ENCODE results near the gene ATXN7.

ATXN7 gene

DNA sequence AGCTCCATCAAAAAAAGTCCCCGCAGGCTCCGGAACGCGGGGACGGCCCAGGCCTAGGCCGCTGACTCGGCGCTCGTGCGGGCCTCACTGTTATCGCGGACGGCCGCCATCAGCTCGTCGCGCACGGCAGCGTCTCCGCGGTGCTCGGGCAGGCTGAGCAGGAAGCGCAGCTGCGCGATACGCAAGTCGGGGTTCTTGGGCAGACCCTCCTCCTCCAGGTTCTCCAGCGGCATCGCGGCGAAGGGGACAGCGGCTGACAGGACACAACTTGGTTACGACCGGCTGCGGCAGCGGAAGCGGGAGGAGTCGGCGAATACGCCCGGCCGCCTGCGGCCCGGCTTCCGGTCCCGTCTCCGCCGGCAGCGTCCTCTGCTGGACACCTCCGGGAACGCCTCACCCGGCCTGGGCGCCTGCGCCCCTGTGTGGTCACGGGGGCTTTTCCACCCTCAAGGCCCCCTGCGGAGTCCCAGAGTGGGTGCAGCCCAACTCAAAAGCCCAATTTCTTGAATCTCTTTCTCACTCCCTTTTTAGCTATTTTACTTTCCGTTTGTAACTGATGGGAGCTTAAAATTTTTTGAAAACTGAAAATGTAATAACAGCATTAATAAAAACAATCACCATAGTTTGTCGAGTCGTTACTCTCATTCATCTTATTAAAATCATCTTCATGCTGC is 159.7 kb downstream of the ATXN7 start, which contains the start of gene PSMD6:
PSMD6 (minus strand) TSS at position 308 of the 674 bp plus-strand sequence; CDS start at position 233, 75 bp downstream.
- DNase-seq (ENCODE audit: low spot score), result peak; percentile 92

DNA sequence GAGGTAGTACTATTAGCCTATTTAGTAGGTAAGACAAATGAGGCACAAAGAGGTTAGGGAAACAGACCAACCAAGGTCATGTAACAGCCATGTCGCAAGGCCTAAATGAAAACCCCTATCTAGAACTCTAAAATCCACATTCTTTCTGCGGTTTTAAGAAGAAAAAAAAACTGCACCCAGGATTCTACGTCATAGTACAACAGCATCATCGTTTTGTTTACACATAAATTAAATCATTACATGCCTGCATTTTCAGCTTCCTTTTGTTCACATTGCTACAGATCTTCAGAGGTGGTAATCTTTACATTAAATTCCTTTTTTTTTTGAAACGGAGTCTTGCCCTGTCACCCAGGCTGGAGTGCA is 160.2 kb downstream of the ATXN7 start:
- no peak for DNase-seq (ENCODE audit: low spot score)

DNA sequence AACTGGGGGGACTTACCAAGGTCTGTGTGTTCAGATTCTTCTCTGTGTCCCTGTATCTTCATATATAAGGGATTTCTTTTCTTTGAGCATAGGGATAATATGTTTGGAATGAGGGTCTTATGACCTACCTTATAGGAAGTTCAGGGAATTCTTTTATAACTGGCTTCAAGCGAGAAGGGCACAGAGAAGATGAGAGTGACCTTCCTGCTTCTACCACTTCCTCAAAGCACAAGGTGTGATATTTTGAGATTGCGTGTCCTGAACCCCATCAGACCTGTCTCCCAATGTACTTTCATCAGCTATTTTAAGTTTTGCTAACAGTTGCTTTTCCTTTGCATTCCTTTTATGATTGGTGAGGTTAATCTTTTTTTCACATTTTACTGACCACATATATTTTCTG is 162.7 kb downstream of the ATXN7 start:
- no peak for DNase-seq (ENCODE audit: low spot score)

DNA sequence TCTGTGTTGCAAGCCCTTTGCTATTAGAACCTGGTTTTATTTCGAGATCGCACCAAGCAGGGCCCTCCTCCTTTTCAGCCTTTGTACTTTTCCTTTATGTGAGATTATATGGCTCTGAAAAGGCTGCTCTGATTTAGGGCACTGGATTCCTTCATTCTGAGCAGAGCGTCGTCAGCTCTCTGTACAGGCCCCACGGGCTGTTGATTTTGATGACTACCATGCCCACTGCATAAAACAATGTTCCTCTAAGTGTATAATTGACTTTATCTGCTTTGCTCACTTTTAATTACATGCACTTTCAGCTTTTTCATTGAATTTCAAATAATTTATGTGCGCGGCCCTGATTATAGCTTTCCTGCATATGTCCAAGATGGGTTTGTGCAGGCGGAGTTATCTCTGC is 164.0 kb downstream of the ATXN7 start:
- no peak for DNase-seq (ENCODE audit: low spot score)

DNA sequence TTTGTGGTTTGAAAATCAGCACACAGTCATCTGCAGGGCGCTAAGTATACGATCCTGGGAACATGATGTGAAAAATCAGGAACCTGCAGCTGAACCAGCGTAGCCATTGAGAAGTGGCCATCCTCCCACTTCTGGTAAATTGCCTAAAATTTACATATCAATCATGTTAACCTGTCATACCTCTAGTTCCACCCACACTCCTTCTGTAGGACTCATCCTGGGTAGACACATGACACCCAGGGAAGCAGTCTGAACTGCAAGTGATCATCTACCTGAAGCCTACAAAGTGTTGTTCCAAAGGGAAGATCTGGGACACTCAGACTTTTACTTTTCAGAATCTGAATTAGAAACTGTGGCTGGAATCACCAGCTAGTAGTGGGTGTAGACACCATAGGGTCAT is 165.1 kb downstream of the ATXN7 start:
- DNase-seq (ENCODE audit: low spot score), result no peak

DNA sequence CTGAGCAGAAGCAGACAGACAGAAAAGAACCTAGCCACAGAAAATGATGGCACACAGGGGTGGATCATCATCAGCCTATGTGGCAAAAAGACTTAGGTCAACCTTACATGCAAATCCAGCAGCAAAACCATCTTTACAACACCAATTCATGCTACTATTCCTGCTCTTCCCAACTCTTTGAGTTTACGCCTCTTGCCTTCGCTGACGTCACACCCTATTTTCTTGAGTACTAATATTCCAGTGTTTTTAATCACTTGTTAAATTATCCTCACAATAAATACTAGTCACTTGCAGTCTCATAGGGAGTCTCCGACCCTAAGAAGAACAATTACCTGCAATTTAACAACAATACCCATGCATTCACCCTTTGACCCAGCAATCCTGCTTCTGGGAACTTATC is 165.6 kb downstream of the ATXN7 start:
- DNase-seq (ENCODE audit: low spot score), result no peak

DNA sequence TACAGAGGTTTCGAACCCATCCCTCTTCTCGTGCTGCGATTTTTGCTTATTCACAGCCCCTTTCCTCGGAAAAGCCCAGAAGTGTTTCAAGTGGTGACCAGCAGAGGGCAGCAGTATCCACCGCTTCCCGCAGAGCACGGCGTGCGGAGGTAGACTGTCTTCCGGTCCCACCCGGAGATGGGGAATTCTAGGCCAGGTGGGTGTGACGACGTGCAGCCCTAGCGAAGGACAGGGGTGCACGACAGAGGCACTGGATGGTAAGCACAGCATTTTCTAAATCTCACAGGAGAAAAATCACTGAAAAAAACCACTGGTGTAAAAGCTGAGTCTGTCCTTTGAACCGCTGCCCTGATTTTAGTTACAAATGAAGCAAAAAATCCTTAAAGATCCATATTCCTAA is 167.1 kb downstream of the ATXN7 start:
- peak; percentile 73 for DNase-seq (ENCODE audit: low spot score)

DNA sequence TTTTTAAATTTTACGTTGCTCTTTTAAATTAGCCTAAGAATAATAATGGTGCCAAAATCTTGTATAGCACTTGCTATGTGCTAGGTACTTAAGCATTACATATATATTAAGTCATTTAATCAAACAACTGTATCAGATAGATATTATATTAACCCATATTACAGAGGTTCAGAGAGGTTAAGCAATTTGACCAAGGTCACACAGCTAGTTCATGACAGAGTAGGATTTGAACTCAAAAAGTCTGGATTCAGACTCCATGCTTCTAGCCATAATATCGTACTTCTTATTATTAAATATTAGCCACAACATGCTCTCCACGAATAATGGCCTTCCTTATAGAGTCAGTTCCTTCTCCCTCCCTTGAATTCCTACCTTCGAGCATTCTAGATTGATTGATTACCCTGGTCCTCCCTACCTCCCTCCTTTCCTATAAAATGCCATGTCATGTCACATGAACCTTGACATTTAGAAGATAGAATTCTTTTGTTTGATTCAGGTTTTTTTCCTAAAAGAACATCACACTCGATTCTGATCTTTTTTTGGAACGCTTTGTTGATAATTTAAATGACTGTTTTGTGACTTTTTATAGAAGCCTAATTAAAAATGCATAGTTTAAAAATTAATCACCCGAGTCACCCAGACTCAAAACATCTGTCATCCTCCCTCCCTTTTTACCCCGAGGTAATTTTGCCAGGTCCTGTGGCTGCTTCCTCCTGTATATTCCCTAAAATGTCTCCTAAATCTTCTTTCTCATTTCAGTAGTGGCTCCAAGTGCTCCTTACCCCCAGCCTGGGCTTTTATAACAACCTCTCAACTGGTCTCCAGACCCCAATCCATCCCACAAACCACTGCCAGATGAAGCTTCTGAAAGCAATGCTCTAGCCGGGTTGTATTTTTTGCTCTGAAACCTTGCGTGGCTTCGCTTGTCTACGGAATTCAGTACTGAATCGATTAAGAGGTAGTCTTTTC is 168.2 kb downstream of the ATXN7 start:
- peak; percentile 42 for DNase-seq (ENCODE audit: low spot score)

DNA sequence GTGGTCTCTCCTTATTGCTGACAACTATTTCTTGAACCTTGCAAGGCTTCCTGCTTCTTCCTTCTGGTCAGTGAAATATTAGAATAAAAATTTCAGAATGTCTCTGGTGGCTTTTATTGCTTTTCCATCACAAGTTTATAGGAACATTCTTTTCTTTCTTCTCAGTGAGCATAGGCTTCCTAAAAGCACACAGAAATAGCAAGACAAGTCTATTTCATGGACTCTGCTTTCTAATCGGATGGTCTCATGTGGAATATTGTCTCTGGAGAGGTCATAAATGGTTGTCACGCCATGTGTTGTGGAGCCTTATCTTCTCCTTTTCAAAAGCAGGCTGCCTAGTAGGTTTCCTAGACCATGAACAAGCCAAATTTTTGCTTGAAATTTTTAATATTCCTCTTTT is 169.4 kb downstream of the ATXN7 start:
- no peak for DNase-seq (ENCODE audit: low spot score)

DNA sequence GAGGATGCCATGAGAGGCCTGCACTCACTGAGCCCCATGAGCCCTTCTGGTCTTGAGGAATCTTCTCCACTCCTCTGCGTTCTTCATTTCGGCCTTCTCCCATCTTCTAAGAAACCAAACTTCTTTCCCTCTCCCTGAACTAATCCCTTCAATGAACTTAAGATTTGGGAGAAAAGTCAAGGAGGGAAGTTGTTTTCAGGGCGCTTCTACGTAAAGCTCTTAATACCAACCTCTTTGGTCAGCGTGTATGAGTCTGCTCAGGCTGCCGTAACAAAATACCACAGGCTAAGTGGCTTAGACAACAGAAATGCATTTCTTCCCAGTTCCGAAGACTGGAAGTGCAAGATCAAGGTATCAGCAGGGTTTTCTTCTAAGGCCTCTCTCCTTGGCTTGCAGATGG is 173.4 kb downstream of the ATXN7 start:
- DNase-seq (ENCODE audit: low spot score), result no peak

DNA sequence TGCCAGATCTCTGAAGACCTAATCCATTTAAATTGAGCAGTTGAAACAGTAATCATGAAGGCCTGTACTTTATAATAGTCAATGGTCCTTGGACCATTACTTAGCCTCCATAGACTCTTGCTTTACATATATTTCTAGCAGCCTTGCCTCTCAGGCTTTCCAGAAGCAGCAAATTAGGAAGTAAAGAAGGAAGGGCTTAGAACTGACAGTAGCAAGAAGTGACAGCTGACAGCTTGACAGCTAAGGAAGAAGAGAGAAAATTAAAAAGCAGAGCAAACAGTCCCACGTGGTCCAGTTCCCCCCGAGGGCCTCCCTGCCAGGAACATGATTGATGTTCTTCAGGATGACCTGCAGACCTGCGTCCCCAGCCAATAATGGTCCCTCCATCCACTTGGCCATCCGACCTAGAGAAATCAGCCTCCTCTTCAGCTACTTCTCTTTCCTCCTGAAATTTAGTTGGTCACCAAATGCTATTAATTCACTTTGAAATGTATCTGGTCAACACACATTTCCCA is 174.6 kb downstream of the ATXN7 start:
- no peak for DNase-seq (ENCODE audit: low spot score)

DNA sequence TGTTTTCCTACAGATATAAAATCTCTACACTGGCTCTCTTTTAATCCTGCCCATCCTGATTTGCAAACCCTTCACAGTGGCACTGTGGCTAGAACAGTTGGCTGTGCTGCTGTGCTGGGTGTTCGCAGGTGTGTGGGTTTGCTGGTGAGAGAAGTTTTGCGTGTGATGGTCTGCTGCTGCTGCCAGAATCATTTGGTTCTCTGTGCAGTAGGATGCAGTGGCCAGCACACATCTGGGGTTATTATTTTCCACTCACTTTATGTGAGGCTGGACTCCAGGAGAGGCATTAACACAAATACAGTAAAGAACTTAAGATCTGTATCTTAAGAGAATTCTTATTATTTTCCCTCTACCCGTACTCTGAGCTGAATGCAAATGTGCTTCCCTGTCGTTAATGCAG is 175.7 kb downstream of the ATXN7 start:
- DNase-seq (ENCODE audit: low spot score), result no peak

DNA sequence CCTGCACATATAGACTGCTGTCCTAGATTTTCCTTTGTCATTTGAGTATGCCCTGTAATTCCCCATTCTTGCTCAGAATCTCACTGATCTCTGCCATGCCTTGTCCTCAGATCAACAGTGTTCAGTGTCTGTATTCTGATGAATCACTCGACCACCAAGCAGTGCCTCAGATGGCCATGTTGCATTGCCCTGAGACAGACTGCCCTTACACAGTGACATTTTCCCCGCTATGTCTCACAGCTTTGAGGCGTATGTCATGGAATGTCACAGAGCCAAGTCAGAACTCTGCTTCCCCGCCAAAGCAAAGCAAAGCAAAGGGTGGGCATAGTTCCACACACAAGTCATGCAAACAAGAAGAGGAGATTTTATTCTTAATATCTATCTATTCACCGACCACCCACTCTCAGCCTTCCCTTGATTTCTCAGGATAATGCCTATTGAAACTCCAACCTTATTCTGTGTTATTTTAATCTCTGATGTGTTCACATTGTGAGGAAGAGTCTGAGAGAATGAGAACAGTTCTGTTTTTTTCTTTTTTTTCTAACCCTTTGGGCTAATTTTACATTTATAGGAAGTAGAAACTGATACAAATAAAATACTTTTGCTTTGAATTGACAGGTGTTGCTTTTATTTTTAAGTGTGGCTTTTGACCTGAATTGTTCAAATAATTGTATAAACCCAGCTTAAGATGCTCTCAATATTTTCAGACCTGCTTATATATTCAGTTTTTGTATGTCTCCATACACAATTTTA is 176.5 kb downstream of the ATXN7 start:
- DNase-seq (ENCODE audit: low spot score), result peak; percentile 14

DNA sequence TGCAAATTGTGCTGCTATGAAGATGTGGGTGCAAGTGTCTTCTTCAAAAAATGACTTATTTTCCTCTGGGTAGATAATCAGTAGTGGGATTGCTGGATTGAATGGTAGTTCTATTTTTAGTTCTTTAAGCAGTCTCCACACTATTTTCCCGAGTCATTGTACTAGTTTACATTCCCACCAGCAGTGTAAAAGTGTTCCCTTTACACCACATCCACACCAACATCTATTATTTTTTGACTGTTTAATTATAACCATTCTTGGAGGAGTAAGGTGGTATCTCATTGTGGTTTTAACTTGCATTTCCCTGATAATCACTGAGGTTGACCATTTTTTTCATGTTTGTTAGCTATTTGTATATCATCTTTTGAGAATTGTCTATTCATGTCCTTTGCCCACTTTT is 179.3 kb downstream of the ATXN7 start:
- no peak for DNase-seq (ENCODE audit: low spot score)

DNA sequence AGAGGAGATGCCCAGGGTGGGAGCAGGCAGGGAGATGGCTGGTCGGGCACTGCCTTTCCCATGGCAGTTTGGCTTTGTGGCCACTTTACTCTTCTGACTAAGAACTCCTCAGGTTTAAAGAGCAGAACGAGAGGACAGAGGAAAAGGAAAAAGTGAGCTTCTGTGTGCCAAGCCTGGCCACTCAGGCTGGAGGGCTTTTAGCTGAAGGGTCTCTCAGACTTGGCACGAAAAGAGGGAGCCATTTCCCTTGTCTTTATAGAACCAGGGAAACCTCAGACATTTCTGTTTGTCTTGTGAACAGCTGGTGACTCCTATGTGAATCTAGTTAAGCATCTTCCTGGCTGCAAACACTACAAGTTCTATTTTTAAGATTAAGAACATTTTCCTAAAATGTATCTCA is 182.9 kb downstream of the ATXN7 start:
- no peak for DNase-seq (ENCODE audit: low spot score)

DNA sequence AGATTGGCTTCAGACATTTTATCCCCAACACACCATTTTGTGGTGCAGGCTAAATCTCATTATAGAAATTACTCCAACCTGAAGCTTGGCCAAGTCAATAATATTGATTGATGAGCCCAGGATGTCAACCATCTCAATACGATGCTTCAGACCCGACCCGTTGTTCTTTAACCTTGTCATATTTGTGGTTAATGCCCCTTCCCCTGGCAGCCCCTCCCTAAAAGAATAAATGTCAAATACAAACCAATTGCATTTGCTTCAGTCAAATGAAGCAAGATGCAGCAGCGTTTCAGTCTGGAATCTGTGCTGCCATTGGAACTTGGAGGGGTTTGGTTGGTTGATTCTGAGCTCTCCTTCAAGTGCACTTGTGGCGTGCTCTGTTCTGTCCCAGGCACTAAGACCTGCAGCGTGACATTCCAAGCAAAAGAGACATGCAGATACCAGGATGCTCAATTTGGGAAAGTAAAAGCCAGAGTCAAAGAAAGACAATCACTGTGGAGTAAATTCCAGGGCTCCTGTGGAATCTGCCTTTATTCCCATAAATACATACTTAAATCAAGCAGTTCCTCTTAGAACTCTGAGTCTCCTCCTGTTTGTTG is 183.4 kb downstream of the ATXN7 start:
- no peak for DNase-seq (ENCODE audit: low spot score)

DNA sequence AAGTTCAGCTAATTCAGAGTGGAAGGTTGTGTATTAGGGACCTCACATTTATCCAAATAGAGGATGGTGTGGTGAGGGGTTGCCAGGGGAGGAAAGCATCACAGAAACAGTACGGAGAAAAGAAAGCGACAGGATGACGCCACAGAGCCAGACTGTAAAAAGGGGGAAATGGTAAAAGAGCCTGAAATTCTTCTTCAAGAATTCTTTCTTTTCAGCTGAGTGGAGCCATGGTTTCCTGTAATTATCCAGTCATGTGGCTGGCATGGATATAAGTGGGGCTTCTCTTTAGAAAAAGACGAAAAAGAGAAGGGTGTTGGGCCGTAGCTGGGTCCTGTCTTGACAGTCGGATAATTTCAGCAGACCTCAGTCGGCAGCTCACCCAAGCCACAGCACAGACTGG is 184.1 kb downstream of the ATXN7 start:
- no peak for DNase-seq (ENCODE audit: low spot score)

DNA sequence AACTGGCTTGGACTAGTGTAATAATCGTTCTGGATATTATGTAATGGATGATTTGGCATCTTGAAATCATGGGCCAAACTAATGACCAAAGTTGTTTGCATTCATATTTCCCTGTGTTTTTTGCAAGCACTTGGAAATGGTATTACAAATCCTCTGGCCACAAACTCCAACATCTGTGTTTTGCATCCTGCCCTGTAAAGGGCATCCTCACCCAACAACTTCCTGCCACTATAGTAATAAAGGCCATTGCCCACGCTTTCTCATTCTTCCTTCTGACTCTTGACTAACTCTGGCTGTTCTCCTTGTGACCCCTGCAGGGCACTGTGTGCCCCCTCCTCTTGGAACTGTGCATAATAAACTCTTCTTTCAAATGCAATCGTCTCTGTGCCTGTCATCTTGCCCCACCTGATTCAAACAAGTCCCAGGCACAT is 185.0 kb downstream of the ATXN7 start:
- peak; percentile 53 for DNase-seq (ENCODE audit: low spot score)

DNA sequence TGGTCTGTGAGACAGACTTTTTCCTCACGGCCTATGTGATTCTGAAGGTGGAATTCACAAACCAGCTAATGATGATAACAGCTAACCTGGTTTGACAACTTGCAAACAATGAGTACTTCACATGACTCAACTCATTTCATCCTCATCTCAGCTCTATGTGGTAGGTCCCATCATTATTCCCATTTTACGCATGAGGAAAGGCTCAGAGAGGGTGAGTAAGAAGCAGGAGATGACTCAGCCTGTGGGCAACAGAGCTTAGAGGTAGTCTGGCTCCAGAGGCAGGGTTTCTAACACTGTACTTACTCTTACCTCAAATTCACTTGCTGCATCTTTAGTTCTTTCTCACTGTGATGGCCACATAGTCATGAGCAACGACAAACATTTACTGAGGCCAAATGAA is 185.5 kb downstream of the ATXN7 start:
- DNase-seq (ENCODE audit: low spot score), result peak; percentile 29

DNA sequence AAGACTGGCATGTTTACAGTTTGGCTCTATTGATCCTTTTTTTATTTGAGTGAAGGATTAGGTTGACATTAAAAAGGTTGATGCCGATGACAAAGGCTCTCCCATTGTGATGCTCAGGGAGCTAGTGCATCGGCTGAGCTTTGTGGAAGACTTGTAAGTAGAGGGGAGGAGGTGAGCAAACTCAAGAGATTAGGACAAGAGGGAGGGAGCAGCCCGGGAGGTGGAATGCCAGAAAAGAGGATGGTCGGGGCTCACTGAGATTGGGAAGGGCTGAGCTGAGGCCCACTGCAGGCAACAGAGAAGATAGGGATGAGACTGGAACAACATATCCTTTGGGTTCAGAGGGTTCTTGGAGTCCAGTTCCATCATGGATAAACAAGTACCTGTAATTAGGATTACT is 186.2 kb downstream of the ATXN7 start:
- no peak for DNase-seq (ENCODE audit: low spot score)
